CD14-positive monocyte (primary cell): ENCODE measurements around the gene FDPS. TPM values are rescaled to one million over a fixed set of nuclear protein-coding genes. Genes with fewer than 3 reads are reported as not detected.

Source experiments
- DNase-seq, 3 donors: peaks; one replicate each; pipeline ENCODE4 v3.0.0-alpha.2; 2011 to 2022
- H2AFZ ChIP-seq: 2 replicates; pipeline ENCODE4 v1.6.0; 2012; ENCODE audit warnings: mild to moderate bottlenecking, low read depth, low read length, inconsistent platforms; ENCODE audit not compliant: insufficient read depth, poor library complexity, severe bottlenecking
- H3K27ac ChIP-seq, 2 donors: 1 replicate in 1 of 2; 2 replicates in 1 of 2; pipeline ENCODE4 v1.5.1; 2012 to 2013; ENCODE audit warnings: low read length in 2 of 2, control low read depth in 1 of 2, inconsistent platforms in 1 of 2, low read depth in 1 of 2, mild to moderate bottlenecking in 1 of 2
- H3K27me3 ChIP-seq, 2 donors: one replicate each; pipeline versions ENCODE4 v1.6.0 to v1.6.1; 2011 to 2013; ENCODE audit warnings: low read length in 2 of 2; ENCODE audit not compliant: control insufficient read depth in 2 of 2, insufficient read depth in 2 of 2
- H3K36me3 ChIP-seq, 2 donors: replicated peaks in 1 of 2; 1 replicate in 1 of 2; 2 replicates in 1 of 2; pipeline versions ENCODE4 v1.5.1 to v1.6.1; 2012 to 2013; ENCODE audit warnings: low read length in 2 of 2, control low read depth in 1 of 2, inconsistent platforms in 1 of 2, mild to moderate bottlenecking in 1 of 2; ENCODE audit not compliant: insufficient read depth in 2 of 2, control insufficient read depth in 1 of 2
- H3K4me1 ChIP-seq, 2 donors: 1 replicate in 1 of 2; 2 replicates in 1 of 2; pipeline versions ENCODE4 v1.5.1 to v1.6.1; 2012 to 2013; ENCODE audit warnings: low read length in 2 of 2, control low read depth in 1 of 2, inconsistent platforms in 1 of 2, mild to moderate bottlenecking in 1 of 2, moderate library complexity in 1 of 2; ENCODE audit not compliant: insufficient read depth in 2 of 2, control insufficient read depth in 1 of 2
- H3K4me2 ChIP-seq: replicated peaks from 2 replicates; pipeline ENCODE3; 2012; ENCODE audit warnings: low read length, moderate library complexity, mild to moderate bottlenecking; ENCODE audit not compliant: poor library complexity, severe bottlenecking; ENCODE audit errors: extremely low read depth
- H3K4me3 ChIP-seq, 3 experiments: fragments of 200-600 bp in 1 of 3; sonication (generic) in 1 of 3; replicated peaks in 1 of 3; 1 replicate in 2 of 3; 2 replicates in 1 of 3; pipeline ENCODE4 v1.5.1; 2011 to 2013; ENCODE audit warnings: low read length in 3 of 3, mild to moderate bottlenecking in 3 of 3, control low read depth in 2 of 3, low read depth in 2 of 3, inconsistent platforms in 1 of 3, moderate library complexity in 1 of 3
- H3K79me2 ChIP-seq: 2 replicates; pipeline ENCODE4 v1.6.0; 2012; ENCODE audit warnings: mild to moderate bottlenecking, control low read depth, inconsistent platforms, low read length, moderate library complexity; ENCODE audit not compliant: insufficient read depth
- H3K9ac ChIP-seq: 2 replicates; pipeline ENCODE4 v1.6.0; 2017; ENCODE audit warnings: low read length, mild to moderate bottlenecking; ENCODE audit not compliant: insufficient read depth, poor library complexity, severe bottlenecking
- H3K9me3 ChIP-seq, 2 donors: replicated peaks in 1 of 2; 1 replicate in 1 of 2; 2 replicates in 1 of 2; pipeline versions ENCODE4 v1.5.1 to v1.6.1; 2012 to 2013; ENCODE audit warnings: low read length in 2 of 2, control low read depth in 1 of 2; ENCODE audit not compliant: control insufficient read depth in 1 of 2, insufficient read depth in 1 of 2
- H4K20me1 ChIP-seq: 2 replicates; pipeline ENCODE4 v1.6.0; 2012; ENCODE audit warnings: mild to moderate bottlenecking, low read length, control low read depth, moderate library complexity; ENCODE audit not compliant: insufficient read depth
- H3K27ac Mint-ChIP-seq, 7 donors: one replicate each; pipeline ENCODE4 v1.8.0; 2020; ENCODE audit warnings: mild to moderate bottlenecking in 7 of 7, mixed read lengths in 7 of 7, moderate library complexity in 6 of 7, inconsistent platforms in 2 of 7
- H3K27me3 Mint-ChIP-seq, 3 donors: one replicate each; pipeline ENCODE4 v1.8.0; 2021 to 2022; ENCODE audit warnings: low read depth in 3 of 3, mild to moderate bottlenecking in 3 of 3, mixed read lengths in 3 of 3, moderate library complexity in 3 of 3, inconsistent platforms in 1 of 3
- H3K36me3 Mint-ChIP-seq, 2 donors: one replicate each; pipeline ENCODE4 v1.8.0; 2020; ENCODE audit warnings: mixed read lengths in 2 of 2, inconsistent platforms in 1 of 2, mild to moderate bottlenecking in 1 of 2
- H3K4me1 Mint-ChIP-seq: one replicate; pipeline ENCODE4 v1.8.0; 2020; ENCODE audit warnings: mild to moderate bottlenecking, mixed read lengths
- H3K4me3 Mint-ChIP-seq, 2 donors: one replicate each; pipeline ENCODE4 v1.8.0; 2020; ENCODE audit warnings: mild to moderate bottlenecking in 2 of 2, mixed read lengths in 2 of 2, moderate library complexity in 1 of 2
- H3K9me3 Mint-ChIP-seq, 7 donors: one replicate each; pipeline ENCODE4 v1.8.0; 2020 to 2022; ENCODE audit warnings: mixed read lengths in 7 of 7, mild to moderate bottlenecking in 6 of 7, moderate library complexity in 6 of 7, inconsistent platforms in 2 of 7
- CTCF ChIP-seq: fragments of 200-600 bp; IDR thresholded peaks from one replicate; pipeline ENCODE4 v1.8.0; 2022; ENCODE audit warnings: antibody characterized with exemption, mild to moderate bottlenecking
- WGBS: methylation state at CpG from one replicate; pipeline ENCODE4 v1.1.5; 2013; ENCODE audit warnings: missing lambda C conversion rate; ENCODE audit not compliant: insufficient coverage; 5-methylcytosine and 5-hydroxymethylcytosine counted together
- intact Hi-C, 2 donors: fragments of 100-400 bp; cut with micrococcal nuclease; formaldehyde crosslinking; loops; one replicate each; pipeline versions ENCODE4 v1.15.0 to v1.15.1; 2023
- polyA minus RNA-seq: library from RNA; depleted of rRNA, polyadenylated mRNA; stranded (reverse); fragments of >200 nt; gene quantifications from 2 replicates; pipeline ENCODE4 v1.2.3, GENCODE V29; 2012
- polyA plus RNA-seq, 3 donors: library from polyadenylated mRNA; depleted of rRNA in 1 of 3; unstranded in 2 of 3; stranded (reverse) in 1 of 3; fragments of 300-500 nt in 2 of 3; fragments of >200 nt in 1 of 3; fragmentation: Illumina TruSeq in 2 of 3; gene quantifications; 1 replicate in 2 of 3; 2 replicates in 1 of 3; pipeline ENCODE4 v1.2.3, GENCODE V29; 2012 to 2021
- total RNA-seq, 12 experiments: library from RNA in 1 of 12; stranded (reverse) in 1 of 12; fragments of 120-200 nt in 1 of 12; gene quantifications; one replicate each; pipeline ENCODE4 v1.2.4 and lab custom pipeline; 2013 to 2026; ENCODE audit warnings: mixed read lengths in 6 of 12, inconsistent platforms in 1 of 12

Gene FDPS
- 109 TPM for total RNA-seq (2013)
- polyA plus RNA-seq, result 100 to 1,000 TPM in 2 of 3 donors, 10 to 100 TPM in 1; 92.5 to 123 (median 117) TPM
- 23.3 and 34.0 TPM in 2 replicates for polyA minus RNA-seq
- total RNA-seq (lab: John Stamatoyannopoulos, UW), result 8.5 to 41.3 (median 29.4) reads per million in 11 experiments

GRCh38 chr1:155308493-155309422 lies at the start of gene FDPS:
Gene FDPS, plus strand, starts transcription at chr1:155308866. Its CDS starts 924 bp downstream, at chr1:155309790.
- under 1% methylated on average over 49 of the region's 51 CpGs for WGBS
- Mint-ChIP-seq H3K27ac (peak within 1 kb of the TSS; percentile 96 to 99 (median 98)), H3K4me1 (peaks cover 31% of the 10 kb centered on the region), H3K36me3 (peaks cover 13 to 31% of the 10 kb centered on the region in 2 donors), H3K9me3 (no peaks in the 10 kb centered on the region), H3K27me3 (peaks cover 2 to 6% (median 2%) of the 10 kb centered on the region in 3 donors), H3K4me3 (peak within 1 kb of the TSS; percentile 95 to 97)
- Histone ChIP-seq H3K27me3 (no peaks in the 10 kb centered on the region), H3K36me3 (peaks cover 0 to 14% of the 10 kb centered on the region in 2 donors), H3K27ac (peak within 1 kb of the TSS; percentile 83 to 88), H2AFZ (peak within 1 kb of the TSS; percentile 91), H3K4me2 (peak within 1 kb of the TSS; percentile 89), H3K4me1 (peaks cover 19 to 23% of the 10 kb centered on the region in 2 donors), H3K9ac (peak within 1 kb of the TSS; percentile 83), H3K79me2 (peaks cover 35% of the 10 kb centered on the region), H4K20me1 (no peaks in the 10 kb centered on the region), H3K4me3 (peak within 1 kb of the TSS; percentile 68 to 92 (median 83)), H3K9me3 (no peaks in the 10 kb centered on the region)
- peak; percentile 99 for DNase-seq
- intact Hi-C loops, result loop anchor here (2.0 to 5.0 kb wide), 3 partner anchors 14 to 101 kb away; partner anchors contain the start of genes MTX1 (in 1 of the 2), SCAMP3 (in 1 of the 2) and THBS3 (in 1 of the 2)
- TF ChIP-seq CTCF, result no peak

- intact Hi-C loops, result no loop called here
- Histone ChIP-seq H3K79me2 (peaks cover 20% of the 10 kb centered on the region), H3K4me1 (peaks cover 23 to 26% of the 10 kb centered on the region in 2 donors), H3K27me3 (no peaks in the 10 kb centered on the region), H3K36me3 (peaks cover 29 to 63% of the 10 kb centered on the region in 2 donors), H3K4me3 (no peak overlapping the region), H4K20me1 (peaks cover 8% of the 10 kb centered on the region), H3K9ac (no peak overlapping the region), H3K9me3 (no peaks in the 10 kb centered on the region), H2AFZ (no peak overlapping the region), H3K4me2 (no peak overlapping the region), H3K27ac (no peak overlapping the region)
- Mint-ChIP-seq H3K9me3 (no peaks in the 10 kb centered on the region), H3K36me3 (peaks cover 51 to 64% of the 10 kb centered on the region in 2 donors), H3K4me1 (peaks cover 30% of the 10 kb centered on the region), H3K27me3 (peaks cover 0 to 3% (median 0%) of the 10 kb centered on the region in 3 donors), H3K27ac (peak overlapping the region in 2 of 7 donors; percentile 62 to 85), H3K4me3 (no peak overlapping the region)
- TF ChIP-seq CTCF, result no peak
- WGBS, result 92% methylated on average over 3 of the region's 5 CpGs
- no peak for DNase-seq
Measured at GRCh38 chr1:155260276-155260675, 48.4 kb upstream of the FDPS start.
